22Rv1 (cell line): Measurements from ENCODE around the gene PRKAG3.

Experiments used
- ZFX ChIP-seq: fragments of 450-650 bp; IDR thresholded peaks from 2 replicates; pipeline ENCODE4 v1.6.1; 2017; ENCODE audit warnings: antibody characterized with exemption, borderline replicate concordance
- TF ChIP-seq, protein P1 (sequence below): fragments of 450-650 bp; IDR thresholded peaks from 2 replicates; pipeline ENCODE4 v1.5.1; 2017; ENCODE audit warnings: mild to moderate bottlenecking

DNA sequence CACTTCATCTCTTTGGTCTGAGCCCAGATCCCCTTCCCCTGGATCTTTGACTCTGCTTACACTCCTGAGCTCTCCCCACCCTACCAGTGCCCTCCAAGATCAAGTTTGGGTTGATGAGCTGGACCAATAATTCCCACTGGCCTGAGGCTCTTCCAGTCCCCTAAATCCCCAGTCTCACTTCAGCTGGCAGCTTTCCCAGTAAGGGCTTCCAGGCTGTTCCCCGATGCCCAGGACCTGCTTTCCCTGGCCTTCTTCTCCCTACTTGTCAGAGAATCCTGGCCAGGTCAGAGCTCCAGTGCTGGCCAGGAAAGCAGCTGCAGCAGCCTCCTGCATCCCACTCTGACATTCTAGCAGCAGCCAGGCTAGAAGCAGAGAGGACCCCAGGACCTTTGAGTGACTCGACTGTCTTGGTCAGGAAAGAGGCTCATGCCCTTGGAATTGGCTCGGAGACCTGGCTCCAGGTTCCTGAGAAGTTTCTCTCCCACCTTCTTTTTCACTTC, 31.5 kb upstream of the PRKAG3 start:
- TF ChIP-seq, protein P1, sequence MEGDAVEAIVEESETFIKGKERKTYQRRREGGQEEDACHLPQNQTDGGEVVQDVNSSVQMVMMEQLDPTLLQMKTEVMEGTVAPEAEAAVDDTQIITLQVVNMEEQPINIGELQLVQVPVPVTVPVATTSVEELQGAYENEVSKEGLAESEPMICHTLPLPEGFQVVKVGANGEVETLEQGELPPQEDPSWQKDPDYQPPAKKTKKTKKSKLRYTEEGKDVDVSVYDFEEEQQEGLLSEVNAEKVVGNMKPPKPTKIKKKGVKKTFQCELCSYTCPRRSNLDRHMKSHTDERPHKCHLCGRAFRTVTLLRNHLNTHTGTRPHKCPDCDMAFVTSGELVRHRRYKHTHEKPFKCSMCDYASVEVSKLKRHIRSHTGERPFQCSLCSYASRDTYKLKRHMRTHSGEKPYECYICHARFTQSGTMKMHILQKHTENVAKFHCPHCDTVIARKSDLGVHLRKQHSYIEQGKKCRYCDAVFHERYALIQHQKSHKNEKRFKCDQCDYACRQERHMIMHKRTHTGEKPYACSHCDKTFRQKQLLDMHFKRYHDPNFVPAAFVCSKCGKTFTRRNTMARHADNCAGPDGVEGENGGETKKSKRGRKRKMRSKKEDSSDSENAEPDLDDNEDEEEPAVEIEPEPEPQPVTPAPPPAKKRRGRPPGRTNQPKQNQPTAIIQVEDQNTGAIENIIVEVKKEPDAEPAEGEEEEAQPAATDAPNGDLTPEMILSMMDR = no peak
- TF ChIP-seq ZFX = no peak
